Frontal cortex (tissue), 4 donors: ENCODE measurements around the gene FRMD3. TPM values are rescaled to one million over a fixed set of nuclear protein-coding genes. Genes with fewer than 3 reads are reported as not detected.
"Not testable (repeated sequence)": the region's sequence is repeated elsewhere in the genome, so short reads cannot be mapped to it uniquely, and the experiment has no call there.

Source experiments
- DNase-seq, 2 donors: peaks; one replicate each; pipeline ENCODE4 v3.0.0; 2012; ENCODE audit warnings: low spot score in 2 of 2
- FAIRE-seq: peaks from 2 replicates; lab custom pipeline; 2012; peaks lifted over from hg19 to GRCh38; lab: Jason Lieb, UNC
- total RNA-seq: library from RNA; depleted of rRNA; stranded (reverse); fragments of >200 nt; gene quantifications from one replicate; pipeline ENCODE4 v1.2.3, GENCODE V29; 2014
- donor health status: control.
- donor health status: control.
- donor health status: control.

Gene FRMD3
- total RNA-seq, 1 donor from 2014 or later = 43.6 TPM

DNA sequence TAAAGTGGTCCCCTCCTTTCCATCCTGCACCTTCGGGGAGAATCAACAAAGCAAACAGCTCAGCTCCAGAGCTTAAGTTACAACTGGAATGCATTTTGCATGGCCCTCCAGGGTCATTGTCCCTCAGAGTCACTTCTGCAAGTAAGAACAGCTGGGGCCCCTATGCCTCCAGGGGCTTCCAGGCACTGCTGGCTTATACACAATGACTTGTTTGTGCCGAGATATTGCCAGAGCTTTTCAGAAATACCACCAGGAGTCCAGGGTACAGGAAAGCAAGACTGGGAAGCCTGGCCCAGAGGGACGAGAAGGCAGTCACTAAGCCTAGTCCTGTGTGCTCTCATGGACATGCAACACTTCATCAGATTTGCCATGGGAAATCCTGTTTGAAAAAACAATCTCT, 11.3 kb downstream of the FRMD3 start:
- DNase-seq (no peak), FAIRE-seq (no peak)

DNA sequence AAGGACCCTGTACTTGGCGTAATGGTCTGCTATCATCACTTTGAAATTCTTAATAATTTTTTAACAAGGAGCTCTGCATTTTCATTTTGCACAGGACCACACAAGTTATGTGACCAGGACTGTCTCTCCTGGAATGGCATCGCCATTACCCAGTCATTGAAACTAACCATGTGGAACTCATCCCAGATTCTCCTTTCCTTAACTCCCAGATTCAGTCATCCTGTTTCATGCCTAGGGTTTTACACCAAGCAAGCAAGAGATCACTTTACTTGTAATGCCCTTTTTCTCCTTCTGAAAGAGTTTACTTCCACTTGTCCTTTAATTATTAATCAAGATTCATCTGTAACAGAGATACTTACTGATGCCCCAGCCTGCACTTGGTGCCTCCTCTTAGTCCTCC, 12.0 kb downstream of the FRMD3 start:
- DNase-seq (no peak), FAIRE-seq (no peak)

DNA sequence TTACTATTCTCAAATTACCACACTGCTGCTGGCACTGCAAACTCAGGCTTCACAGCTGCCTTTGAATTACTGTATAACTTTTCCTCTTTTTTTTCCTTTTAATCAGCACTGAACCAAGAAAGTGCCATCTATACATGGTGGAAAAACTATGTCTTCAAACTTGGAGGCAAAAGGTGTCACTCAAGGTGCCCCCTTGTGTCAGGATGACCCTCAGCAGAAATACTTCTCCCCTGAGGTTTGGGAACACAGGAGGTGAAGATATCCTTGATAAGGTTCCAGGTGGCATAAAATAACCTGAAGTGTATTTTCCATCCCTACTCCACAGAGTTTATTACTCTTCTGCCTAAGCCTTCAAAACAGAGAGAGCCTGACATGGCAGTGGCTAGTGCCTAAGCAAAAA, 14.5 kb downstream of the FRMD3 start:
- no peak for DNase-seq
- no peak for FAIRE-seq

DNA sequence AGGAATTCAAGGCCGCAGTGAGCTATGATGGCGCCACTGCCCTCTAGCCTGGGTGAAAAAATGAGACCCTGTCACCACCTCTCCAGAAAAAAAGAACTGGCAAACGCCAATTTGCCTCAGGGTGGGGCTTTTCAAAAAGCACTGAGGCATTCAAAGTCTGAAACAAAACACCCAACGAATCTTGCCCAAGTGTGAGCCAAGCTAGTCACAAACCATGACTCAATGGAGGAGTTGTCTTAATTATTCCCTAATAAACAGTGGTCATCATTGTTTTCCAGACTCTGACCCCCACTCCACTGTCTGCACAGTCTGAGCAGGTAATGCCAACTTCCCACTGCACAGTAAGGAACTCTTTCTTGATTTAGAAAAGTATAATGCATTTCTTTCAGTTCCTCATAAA, 16.8 kb downstream of the FRMD3 start:
- DNase-seq = no peak
- no peak for FAIRE-seq

DNA sequence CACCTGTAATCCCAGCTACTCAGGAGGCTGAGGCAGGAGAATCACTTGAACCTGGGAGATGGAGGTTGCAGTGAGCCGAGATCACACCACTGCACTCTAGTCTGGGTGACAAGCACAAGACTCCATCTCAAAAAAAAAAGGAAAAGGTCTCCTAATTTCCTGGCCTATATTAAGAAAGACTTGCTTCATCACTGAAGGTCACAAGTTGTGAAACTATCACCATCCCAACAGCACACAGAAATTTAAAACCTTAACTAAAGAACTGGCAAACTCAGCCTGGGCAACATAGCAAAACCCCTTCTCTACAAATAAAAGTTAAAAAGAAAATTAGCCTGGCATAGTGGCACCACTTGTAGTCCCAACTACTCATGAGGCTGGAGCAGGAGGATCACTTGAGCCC, 17.2 kb downstream of the FRMD3 start:
- DNase-seq = no peak
- no peak for FAIRE-seq

DNA sequence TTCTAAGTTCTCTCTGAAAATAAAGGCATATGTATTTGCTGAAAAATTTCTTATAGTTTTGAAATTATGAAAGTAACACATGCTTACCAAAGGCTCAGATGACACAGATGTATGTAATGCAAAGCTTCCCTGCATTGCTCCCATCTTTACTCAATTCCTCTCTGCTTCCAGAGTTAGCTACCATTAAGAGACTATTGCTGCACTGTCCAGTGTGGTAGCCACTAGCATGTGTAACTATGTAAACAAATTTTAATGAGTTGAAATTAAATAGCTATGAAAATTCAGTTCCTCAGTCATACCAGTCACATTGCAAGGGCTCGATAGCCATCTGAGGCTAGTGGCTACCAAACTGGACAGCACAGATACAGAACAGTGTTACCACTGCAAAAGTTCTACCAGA, 17.9 kb downstream of the FRMD3 start:
- FAIRE-seq = no peak

DNA sequence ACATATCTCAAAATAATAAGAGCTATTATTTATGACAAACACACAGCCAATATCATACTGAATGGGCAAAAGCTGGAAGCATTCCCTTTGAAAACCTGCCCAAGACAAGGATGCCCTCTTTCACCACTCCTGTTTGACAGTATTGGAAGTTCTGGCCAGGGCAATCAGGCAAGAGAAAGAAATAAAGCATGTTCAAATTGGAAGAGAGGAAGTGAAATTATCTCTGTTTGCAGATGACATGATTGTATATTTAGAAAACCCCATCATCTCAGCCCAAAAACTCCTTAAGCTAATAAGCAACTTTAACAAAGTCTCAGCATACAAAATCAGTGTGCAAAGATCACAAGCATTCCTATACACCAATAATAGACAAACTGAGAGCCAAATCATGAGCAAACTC, 20.2 kb downstream of the FRMD3 start:
- DNase-seq, FAIRE-seq: not testable (repeated sequence)

More for the DNA sequence above, 17.9 kb downstream of the FRMD3 start:
- DNase-seq = no peak

DNA sequence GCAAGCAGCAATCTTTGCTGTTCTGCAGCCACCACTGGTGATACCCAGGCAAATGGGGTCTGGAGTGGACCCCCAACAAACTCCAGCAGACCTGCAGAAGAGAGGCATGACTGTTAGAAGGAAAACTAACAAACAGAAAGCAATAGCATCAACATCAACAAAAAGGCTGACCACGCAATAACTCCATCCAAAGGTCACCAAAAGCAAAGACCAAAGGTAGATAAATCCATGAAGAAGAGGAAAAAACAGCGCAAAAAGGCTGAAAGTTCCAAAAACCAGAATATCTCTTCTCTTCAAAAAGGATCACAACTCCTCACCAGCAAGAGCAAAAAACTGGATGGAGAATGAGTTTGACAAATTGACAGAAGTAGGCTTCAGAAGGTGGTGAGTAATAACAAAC, 23.4 kb downstream of the FRMD3 start:
- DNase-seq (no peak), FAIRE-seq (no peak)

DNA sequence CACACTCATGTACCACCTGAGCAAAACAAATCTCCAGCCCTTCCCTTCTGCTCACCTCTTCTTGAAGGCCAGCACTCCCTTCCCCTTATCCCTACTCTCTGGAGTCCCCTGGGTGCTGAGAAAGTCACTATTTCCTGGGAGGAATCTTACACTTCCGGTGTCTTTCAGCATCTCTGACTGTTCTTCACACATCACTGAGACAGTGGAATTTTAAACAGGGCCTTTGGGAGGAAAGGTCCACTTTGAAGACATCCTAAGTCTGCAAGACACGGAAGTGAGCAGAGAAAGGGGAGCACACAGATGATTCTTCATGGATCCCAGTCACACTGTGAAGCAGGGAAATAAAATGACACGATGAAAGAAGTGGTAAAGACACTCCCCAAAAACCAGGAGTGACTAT, 25.6 kb downstream of the FRMD3 start:
- FAIRE-seq = no peak

DNA sequence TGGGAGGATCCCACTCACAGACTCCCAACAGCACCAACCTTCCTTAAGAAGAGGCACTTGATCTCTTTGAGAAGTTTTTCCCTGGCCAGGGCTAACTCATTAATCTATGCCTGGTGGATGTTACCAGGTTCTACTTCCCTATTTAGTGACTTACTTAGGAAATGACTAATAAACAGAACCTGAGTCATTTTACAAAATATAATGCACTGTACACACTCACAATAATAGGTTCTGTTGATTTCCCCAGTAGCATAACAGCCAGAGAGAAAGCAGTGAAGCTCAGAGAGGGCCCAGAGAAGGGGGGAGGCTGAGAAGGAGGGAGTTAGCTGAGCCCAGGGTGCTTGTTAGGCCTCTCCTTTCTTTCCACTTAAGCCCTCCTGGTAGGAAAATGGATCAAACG, 27.1 kb downstream of the FRMD3 start:
- DNase-seq (no peak), FAIRE-seq (no peak)

More for the DNA sequence above, 25.6 kb downstream of the FRMD3 start:
- DNase-seq = no peak

DNA sequence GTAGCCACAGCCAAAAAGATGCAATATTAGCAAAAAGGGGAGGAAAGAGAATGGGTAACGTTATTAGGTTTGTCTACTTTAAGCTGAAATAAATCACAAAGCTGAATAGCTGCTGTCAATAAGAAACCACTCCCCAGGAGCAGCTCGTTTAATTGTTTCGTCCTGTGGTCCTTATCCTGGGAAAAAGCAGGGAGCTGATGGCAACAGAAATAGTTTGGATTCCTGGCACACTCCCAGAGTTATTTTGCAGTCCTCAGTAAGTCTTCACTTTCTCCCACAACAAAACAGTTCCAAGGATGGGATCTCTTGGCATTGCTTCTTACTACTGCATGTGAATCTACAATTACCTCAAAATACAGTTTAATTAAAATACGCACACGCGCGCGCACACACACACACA, 28.8 kb downstream of the FRMD3 start:
- no peak for FAIRE-seq
- no peak for DNase-seq

DNA sequence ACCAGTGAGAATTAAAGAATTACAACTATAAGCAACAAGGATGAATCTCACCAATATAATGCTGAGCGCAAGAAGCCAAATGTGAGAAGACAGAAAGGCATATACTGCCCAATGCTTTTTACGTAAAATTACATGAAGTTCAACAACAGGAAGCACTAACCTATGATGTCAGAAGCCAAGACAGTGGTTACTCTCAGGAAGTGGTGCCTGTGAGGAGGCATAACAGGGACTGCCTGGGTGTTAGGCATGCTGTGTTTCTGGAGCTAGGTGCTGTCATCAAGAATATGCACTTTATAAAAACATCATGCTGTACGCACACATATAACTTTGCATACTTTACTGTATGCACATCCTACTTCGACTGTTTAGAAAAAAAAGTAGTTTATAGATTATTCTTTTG, 30.1 kb downstream of the FRMD3 start:
- FAIRE-seq = no peak
- DNase-seq = no peak

DNA sequence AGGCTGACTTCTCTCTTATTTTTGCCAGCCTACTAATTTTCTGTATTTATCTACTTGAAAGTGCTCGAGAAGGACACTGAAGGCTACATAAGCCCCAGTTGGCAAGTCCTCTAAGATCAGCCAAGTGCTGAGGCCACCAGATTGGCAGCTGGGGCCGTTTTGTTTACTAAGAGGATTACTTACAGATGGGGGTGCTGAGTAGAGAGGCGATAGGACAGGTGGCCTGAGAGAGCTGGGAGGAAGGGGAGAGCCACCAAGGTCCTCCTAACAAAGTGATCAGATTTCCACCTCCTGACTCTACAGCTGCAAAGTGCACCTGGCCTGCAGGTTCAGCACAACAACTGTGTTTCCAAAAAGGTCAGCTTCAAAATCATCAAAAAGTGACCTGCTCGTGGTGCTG, 32.9 kb downstream of the FRMD3 start:
- DNase-seq = no peak

DNA sequence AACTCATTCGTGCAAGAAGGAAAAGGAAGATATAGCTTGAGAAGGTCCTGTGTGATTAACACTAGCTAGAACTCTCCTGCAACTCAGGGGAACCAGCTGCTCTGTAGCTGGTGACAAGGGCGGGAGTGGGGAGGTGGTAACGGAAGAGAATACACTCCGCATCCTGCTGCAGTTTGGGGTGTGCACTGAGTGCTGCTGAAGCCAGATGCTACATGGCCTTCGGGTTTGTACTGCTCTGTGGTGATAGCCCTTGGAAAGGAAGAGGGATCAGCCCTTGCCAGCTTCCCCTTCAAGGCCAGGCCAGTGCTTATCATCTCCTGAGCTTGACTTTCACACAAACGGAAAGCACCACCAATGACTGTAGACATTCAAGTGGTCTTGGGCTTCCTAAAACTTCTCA, 34.3 kb downstream of the FRMD3 start:
- FAIRE-seq (no peak), DNase-seq (no peak)

More for the DNA sequence above, 32.9 kb downstream of the FRMD3 start:
- FAIRE-seq = no peak

DNA sequence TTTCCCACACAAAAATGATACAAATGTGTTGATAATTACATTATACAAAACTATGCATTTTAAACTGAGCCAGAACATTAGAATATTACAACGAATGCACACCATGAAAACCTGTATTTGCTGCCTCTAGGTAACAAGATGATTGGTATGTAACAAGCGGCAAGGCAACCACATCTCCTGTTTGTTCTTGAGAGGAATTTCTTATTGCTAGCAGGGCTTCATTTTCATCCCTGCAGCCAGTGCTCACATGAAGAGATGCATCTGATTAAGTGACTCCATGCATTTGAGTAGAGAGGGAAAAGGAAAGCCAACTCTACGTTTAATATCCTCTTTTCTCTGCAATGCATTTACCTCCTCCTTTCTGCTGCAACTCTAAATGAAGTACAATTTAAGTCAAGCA, 36.6 kb downstream of the FRMD3 start:
- no peak for DNase-seq
- no peak for FAIRE-seq

DNA sequence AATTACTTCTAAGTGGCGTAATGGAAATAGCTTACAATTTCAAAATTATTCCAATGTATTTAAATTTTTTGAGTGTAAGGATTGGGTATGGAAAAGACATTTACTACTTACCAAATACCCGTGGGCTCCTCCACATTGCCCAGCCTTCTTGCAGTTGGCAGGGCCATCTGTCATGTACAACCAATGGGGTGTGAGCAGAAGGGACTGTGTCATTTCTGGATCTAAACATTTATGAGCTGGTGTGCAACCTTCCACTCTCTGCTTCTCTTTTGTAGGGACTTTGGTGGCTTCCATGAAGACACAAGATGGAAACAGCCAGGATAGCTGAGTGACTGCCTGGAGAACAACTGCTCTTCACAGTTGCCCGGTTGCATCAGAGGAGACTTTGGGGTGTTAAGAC, 40.8 kb downstream of the FRMD3 start:
- no peak for FAIRE-seq
- no peak for DNase-seq

DNA sequence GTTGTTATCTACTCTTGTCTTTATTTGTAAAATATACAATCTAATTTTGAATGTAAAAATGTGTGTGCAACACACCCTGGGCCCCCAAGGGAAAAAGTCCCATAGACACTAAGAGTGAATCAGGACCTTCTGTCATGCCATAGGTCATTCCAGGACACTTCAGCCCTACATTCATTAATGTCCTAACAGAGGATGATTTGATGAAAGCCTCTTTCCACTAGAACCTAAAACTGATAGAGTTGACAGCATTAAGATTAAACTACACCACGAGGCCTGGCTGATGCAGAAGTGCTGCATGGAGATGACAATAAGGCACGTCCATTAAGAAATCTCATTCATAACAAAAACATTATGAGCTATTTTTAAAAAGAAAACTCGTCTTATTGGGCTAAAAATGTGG, 46.2 kb downstream of the FRMD3 start:
- no peak for FAIRE-seq
- DNase-seq = no peak

DNA sequence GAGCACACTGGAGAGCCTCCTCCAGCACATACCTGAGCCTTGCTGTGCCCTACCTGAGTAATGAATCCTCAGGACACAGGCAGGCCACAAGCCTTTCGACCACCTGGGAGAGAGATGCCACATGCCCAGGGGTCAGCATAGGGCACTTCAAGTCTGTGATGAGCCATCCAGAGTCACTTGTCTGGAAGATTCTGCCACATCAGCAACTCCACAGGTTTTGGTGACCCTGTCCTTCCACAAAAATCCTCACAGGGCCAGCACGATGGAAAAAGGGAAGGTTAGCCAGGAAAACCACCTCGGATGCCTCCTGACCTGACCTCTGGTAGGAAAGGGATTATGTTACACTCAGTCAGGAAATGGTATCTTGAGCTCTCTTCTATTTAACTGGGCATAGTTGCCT, 46.8 kb downstream of the FRMD3 start:
- FAIRE-seq = no peak

DNA sequence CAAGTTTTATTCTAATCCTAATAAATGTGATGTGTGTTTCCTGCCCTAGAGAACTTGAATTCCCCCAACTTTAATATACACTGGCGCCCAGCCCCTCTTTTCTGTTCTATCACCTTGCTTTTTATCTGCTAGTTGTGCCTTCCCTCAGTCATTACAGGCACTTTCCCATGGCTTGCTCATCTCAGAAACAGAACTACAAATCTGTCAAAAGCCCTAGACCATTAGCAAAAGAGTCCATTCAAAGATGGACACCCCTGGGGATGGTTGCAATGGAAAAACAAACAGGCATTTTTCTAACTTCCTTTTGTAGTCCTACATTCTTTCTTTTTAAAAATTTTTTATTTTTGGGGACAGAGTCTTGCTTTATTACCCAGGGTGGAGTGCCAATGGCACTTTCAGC, 48.2 kb downstream of the FRMD3 start:
- no peak for FAIRE-seq

More for the DNA sequence above, 46.8 kb downstream of the FRMD3 start:
- no peak for DNase-seq

DNA sequence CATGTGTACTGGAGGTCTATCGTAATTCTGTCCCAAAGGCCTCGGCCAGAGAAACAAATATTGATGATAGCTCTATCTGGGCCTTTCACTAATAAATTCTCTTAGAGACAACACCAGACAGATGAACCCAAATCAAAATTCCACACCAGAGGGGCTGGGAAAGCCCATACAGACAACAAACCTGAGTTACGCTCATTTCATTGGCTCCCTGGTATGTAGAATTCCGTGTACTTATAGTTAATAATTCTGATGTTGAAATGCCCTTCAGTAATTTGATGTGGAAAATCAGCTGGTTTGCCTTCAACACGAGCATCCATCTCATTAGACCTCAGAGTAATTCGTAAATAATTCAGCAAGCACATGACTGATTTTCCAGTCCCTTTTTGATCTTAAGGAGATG, 53.2 kb downstream of the FRMD3 start:
- DNase-seq (no peak), FAIRE-seq (no peak)

More for the DNA sequence above, 48.2 kb downstream of the FRMD3 start:
- DNase-seq = no peak

DNA sequence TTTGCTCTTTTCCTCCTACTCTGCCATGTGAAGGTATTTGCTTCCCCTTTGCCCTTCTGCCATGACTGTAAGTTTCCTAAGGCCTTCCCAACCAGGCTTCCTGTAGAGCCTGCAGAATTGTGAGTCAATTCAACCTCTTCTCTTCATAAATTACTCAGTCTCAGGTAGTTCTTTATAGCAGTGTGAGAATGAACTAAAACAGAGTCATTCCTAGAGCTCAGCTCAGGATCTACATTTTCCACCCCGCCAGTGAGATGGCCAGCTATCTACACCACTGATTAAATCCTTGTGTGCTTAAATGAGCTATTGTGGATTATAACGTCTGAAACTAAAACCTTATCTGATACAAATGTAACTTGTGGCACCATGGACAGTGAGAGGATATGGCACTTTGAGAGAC, 55.0 kb downstream of the FRMD3 start:
- FAIRE-seq = no peak
- no peak for DNase-seq

DNA sequence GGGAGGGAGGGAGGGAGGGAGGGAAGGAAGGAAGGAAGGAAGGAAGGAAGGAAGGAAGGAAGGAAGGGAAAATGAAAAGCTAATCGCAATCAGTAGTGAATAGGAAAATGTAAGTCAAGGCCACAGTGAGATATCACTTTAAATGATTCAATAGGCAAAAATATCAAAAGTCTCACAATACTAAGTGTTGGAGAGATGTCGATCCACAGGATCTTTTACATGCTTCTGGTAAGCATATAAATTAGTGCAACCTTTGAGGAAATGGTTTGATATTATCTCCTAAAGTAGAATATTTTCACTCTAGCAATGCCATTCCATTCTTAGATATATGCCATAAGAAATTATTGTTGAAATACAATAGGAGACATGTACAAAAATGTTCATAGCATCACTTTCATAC, 58.4 kb downstream of the FRMD3 start:
- no peak for FAIRE-seq
- DNase-seq = no peak

DNA sequence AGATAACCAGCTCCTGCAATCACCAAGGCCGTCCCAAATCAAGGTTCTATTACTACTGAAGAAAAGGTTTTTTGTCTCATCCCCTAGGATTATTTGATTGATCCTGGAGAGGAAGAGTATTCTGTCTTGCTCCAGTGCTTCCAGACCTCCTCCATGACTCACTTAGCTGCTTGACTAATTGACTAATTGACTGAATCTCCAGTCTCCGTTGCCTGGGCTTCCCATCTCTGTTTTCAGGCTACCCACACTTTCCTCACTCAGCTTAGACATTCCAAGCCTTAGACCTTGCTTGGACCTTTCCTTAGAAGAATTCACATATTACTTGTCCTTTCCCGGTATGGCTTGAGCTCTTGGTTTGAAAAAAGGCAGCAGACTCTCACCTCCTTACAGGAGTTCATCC, 60.6 kb downstream of the FRMD3 start:
- no peak for DNase-seq
- no peak for FAIRE-seq
